GM18858 (cell line): ENCODE data around the gene MBOAT1.

ENCODE experiments used
- ATAC-seq: cut with Tn5 transposase; IDR thresholded peaks from one replicate; pipeline ENCODE4 v1.9.1; 2021; ENCODE audit not compliant: unreplicated experiment

Gene MBOAT1

DNA sequence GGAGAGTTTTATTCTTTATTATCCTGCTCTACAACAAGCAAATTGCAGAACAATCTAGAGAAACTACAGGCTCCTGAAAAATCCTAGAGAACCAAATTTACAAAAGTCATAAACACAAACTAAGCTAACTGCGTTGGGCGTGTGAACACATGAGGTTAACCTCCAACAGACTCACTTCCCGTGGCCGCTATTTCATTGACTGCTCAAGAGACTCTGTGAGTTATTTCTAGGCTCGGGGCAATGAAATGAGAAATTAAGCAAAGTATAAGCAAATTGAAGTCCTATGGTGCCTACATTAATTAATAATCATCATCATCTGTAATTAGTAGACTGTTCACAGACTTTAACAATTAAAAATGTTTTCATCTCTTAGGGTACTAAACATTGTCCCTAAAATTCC lies 100.0 kb downstream of the MBOAT1 start:
- no peak for ATAC-seq

DNA sequence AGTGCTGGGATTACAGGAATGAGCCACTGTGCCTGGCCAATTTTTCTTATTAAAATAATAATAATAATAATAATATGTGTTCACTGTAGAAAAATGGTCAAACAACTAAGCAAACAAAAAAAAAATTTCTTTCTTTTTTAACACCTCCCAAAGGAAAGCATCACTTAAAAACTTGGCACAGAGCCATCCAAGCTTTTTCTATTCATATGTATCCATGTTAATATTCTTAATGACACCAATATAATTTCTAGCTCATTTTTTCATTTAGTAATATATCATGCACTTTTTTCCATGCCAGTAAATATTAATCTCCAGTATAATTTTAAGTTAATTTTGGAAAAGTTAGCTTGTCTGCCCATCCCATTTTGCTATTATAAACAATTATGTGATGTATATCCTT lies 101.8 kb downstream of the MBOAT1 start:
- no peak for ATAC-seq

DNA sequence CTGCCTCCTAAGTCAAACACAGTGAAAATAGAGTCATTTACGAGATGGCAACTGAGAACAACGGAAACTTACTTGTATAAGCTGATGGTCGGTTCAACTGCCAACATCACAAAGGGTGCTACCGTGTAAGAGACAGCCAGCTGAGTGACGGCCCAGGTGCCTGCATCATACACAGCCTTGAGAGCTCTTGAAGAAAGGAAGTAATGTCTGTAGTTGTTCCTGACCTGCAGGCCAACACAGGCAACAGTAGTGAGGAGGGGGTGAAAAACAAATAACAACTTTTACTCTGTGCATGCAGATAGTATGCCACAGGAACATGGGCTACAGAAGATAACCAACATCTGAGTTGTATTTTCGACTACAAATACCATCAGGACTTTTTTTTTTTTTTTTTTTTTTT lies 102.7 kb downstream of the MBOAT1 start:
- no peak for ATAC-seq

DNA sequence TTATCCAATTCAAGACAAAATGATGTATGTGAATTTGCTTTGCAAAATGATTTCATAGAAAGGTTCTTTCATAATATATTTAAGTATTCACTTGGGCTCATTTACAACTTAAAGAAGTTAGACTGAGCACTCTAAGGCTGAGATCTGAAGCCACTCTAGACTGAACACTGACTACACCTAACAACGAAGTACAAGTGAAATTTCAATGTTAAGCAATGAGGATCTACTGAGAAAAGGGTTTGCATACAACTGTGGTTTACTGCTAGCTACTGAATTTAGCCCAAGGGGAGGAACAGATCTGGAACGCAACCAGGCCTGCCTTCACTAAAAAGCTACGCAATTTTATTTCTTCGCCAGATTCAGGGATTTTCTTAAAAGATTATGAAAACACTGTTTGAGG lies 106.4 kb downstream of the MBOAT1 start:
- no peak for ATAC-seq

DNA sequence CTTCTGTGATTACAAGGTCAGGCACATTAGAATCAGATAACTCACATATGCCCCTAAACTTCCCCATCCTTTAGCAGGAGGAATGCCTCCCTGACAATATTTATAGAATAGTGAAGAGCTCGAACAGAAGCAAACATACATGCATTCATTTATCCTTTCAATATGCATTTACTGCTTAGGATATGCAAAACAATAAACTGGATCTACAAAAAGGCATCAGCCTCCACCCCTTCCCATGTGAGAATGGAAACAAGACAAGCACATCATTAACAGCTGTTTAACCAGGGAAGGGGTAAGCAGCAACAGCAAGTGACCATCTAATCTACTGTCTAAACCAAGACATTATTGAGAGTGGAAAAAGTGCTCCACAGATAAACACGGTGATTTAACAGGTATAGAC lies 107.6 kb downstream of the MBOAT1 start:
- ATAC-seq, result no peak

DNA sequence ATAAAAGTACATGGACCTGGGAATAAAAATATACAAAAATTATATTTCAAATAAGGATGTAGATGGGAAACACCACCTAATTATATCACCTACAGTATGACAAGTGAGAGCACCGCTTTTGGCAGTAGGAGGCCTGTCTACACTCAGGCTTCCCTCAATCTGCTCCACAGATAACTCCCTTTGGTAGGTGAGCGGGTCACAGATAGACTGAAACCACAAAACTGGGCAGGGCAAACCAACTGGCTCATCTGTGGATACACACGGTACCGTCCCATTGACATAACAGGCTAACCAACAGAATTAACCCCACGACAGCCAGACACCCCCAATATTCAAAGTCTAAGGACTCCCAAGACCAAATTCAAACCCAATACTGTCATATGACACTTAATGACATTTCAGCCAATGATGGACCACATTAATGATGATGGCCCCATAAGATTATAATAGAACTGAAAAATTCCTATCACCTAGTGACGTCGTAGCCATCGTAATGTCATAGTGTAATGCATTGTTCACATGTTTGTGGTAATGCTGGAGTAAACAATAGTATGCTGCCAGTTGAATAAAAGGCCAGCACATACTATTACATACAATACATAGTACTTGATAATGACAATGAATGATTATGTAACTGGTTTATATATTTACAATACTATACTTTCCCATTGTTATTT lies 109.7 kb downstream of the MBOAT1 start:
- no peak for ATAC-seq

DNA sequence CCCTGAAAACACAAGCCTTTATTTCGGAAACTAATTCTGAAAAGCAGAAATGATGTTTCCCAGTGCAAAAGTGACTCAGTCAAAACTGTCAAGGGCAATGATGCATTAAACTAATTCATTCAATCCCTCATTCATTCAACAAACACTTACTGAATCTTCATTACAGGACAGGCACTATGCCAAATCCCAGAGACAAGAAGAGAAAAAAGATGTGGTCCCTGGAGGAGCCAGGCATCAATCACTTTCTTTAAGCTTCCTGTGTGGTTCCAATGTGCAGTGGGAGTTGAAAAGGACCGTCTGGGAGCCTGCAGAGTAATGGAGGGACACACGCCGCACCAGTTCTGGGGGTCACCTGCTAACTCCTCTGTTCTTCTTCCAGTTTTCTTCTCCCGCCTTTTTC lies 113.1 kb downstream of the MBOAT1 start:
- no peak for ATAC-seq

DNA sequence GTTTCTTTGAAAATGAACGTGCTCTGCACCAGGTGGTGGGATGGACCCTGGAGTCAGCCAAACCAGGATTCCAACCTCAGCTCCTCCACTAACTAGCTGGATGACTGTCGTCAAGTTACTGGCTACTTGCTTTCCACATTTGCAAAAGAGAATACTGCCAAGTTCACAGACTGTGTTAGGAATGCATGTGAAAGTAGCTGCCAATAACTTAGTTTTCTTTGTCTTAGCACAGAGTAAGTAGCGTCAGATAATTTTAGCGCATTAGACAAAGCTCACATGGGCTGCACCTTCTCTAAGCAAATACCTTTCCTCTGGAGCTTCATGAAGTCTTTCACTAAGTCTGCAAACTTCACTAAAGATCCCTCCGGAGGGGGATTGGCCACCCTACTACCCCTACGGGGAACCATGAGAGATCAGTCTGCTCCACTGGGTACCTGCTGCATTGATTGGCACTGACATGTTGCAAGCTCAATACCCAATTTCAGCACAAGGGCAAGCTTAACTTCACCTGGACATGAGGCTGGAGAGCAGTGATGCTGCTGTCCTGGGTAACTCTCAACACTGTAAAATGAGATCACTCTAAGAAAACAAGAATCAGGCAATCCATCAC lies 113.9 kb downstream of the MBOAT1 start:
- no peak for ATAC-seq

DNA sequence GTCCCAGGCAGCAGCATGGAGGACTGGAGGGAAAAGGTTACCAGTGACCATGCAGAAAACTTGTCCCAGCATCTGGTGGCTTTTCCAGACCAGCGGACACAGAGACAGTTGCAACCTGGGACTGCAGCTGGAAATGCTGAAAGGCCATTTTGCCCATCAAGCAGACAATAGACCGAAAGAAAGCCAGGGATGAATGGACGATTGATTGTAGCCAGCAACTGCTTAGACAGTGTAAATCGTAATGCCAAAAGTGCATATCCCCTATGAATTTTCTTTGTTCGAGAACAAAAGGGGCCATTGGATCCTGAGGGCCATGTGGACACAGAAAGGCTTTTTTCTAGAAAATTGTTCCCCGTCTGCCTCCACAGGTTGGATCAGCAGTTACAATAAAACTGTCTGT lies 115.7 kb downstream of the MBOAT1 start:
- ATAC-seq, result no peak

DNA sequence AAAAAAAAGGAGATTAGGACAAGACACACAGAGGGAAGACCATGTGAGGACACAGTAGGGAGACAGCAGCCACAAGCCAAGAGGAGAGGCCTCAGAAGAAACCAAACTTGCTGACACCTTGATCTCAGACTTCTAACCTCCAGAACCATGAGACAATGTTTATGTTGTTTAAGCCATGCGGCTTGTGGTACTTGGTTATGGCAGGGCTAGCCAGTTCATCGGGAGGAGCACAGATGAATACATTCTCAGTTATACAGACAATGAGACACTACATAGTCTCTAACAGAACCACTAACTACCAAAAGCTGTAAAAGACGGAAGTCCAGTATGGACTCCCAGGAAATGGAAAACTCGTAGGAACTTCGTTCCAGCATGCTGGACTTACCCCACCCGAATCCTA lies 116.8 kb downstream of the MBOAT1 start:
- ATAC-seq, result no peak

DNA sequence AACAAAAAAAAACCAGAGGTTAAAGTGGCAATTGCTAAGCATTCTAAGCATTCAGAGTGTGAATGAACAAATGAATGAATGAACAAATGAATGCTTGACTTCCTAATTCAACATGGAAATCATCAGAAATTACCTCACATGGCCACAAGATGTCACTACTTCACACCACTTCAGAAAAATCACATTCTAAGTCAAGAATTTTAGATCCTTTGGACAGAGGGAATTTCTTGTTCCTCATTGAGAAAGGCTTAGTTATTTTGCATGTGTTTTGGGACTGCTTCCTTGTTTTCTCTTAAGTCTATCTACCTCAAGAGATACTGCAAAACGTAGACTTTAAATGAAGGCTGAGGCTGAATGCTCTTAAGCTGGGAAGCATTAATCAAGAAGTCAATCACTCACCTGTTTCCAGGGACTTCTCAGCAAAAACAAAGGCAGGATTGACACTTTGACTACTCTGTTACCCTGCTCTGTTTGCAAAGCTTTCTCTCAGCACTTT lies 120.2 kb downstream of the MBOAT1 start:
- peak; percentile 58 for ATAC-seq

DNA sequence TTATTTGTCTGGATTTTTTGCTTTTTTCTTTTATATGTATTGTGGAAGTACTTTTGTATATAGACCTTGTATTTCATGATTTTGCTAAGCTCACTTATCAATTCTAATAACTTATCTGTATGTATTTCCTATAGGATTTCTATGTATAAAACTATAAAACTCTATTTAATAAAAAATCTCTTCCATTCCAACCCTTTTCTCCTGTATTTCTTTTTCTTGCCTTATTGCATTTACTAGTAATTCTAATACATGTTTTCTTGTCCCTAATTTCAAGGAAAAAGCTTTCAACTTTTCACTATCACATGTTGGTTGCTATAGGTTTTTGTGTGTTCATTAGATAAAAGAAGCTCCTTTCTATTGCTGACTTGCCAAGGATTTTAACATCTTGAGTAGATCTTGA lies 125.3 kb downstream of the MBOAT1 start:
- no peak for ATAC-seq

DNA sequence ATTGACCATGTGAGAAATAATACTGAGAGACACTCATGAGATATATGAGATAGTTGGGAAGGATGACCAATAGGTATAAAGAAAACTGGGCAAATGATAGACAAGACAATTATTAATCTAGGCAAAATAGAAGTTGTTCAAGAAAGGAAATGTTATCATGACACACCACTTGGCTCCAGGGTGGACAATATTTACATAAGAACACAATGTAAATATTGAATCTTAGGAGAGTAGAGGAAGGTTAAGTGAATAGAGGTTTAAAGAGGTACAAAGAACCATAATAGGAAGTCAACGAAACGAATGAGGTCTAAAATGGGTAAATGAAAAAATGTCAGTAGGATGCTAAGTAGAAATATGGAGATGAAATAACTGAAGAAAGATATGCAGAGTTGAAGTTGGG lies 126.5 kb downstream of the MBOAT1 start:
- ATAC-seq, result no peak

DNA sequence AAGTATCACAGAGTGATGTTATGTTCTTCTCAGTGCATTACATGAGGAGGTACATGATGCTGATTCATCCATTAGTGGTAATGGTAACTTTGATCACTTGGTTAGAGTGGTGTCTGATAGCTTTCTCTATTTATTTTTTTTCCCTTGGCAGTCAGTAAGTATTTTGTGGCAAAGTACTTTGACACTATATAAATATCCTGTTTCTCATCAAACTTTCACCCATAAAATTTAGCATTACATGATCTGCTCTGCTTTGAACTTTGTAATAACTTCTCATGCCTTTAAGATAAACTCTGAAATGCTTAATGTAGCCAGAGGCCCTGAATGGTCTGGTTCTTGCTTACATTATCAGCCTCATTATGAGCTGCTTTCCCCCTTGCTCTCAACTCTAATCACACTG lies 127.9 kb downstream of the MBOAT1 start:
- ATAC-seq, result no peak

DNA sequence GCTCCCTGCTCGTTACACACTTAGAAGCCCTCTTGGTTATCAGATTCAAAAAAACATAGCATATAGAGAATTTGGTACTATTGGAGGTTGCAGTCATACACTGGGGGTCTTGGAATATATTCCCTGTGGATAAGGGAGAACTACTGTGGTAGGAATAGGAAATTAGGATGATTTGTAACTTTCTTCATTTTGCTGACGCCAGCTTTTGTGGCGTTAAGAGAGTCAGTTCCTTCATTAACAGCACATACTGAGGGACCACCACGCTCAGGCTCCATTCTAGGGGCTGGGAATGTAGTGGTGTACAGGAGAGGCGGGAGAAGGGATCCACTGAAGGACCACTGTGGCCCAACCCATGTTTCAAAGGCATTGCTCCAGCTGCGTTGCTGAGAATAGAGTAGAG lies 140.3 kb downstream of the MBOAT1 start:
- ATAC-seq, result no peak

DNA sequence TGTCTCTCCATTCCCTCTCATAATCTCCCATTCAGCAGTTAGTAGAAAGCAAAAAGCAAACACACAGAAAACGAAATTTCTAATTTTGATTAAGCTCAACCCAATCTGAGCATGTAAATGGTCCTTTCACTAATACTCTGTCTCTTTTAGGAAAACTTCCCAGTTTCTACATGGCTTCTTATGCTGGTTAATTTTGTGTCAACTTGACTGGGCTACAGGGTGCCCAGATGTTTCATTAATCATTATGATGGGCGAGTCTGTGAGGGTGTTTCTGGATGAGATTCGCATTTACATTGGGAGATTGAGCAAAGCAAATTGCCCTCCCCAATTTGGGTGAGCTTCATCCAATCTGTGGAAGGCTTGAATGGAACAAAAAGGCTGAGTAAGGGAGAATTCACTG lies 142.2 kb downstream of the MBOAT1 start:
- ATAC-seq, result no peak

DNA sequence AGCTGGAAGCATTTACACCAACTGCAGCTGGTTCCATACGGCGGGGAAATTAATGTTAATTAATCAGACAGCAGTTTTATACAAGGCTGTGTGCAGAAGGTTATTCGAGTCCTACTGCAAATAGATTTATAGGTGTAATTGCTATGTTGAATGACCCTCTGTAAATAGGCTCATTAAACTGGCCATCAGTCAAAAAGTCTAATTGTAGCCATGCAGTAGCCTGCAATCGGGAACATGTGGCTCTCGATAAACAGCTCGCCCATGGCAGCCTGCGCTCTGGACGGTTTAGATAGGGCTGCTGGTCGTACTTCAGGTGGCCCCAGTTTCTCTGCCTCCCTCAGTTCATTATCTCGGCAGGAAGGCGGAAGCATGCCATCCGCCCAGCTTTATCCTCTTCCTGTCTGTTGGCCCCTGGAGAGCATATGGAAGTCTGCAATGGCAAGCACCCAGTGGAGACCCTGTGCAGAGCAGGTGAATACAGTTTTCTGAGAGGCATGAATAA lies 143.2 kb downstream of the MBOAT1 start:
- no peak for ATAC-seq

DNA sequence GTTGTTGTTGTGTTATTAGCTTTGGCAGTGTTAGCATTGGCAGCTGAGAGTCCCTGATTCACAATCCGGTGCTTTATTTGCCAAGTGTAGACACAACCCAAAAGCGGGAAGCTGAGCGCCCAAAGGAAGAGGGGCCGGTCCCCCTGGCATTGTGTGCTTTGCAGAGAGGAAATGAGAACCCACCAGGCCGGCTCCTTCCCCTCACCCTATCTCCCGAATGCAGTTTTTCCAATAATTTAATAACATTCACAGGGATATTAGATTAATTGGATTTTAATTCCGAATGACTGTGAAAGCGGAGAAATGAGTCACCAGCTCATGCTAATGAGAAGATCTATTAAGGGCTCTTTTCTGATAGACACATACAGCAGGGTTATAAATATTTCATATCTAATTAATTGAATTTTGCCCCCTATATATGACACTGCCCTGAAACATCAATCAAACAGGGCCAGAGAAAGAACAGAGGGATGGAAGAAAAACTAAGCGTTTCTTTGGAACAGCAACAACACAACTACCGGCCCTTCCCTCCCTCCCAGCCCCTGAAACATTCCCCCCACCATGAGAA lies 143.8 kb downstream of the MBOAT1 start:
- no peak for ATAC-seq

DNA sequence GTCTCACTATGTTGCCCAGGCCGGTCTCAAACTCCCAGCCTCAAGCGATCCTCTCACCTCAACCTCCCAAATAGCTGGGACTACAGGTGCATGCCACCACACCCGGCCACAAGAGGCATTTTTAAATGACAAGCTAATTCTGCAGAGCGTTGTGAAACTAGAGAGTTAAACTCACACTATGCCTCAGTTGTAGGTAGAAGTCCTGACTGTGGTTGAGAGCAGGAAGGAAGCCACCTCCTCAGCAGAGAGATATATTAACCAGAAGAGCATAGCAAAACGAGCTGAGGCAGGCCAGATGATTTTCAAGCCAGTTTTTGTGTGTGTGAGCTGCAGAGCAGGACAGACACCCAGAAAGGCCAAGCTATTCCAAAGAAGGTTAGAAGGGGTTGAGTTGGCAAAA lies 150.3 kb downstream of the MBOAT1 start:
- peak; percentile 57 for ATAC-seq

DNA sequence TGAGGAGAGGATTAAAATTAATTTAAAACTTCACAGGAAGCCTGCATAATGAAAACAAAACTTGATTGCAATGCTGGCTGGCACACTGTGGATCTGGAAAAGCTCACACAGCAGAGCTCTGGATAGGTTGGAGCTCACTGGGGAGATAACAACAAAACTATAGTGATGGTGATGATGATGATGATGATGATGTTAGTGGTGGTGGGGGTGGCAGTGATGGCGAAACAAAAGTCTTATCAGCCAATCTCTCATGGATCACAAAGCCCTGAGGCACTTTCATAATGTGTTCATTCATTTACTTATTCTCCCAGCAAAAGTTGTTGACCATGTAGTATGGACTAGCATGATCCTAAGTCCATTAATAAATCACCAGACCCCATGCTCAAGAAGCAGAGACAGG lies 152.0 kb downstream of the MBOAT1 start:
- no peak for ATAC-seq

DNA sequence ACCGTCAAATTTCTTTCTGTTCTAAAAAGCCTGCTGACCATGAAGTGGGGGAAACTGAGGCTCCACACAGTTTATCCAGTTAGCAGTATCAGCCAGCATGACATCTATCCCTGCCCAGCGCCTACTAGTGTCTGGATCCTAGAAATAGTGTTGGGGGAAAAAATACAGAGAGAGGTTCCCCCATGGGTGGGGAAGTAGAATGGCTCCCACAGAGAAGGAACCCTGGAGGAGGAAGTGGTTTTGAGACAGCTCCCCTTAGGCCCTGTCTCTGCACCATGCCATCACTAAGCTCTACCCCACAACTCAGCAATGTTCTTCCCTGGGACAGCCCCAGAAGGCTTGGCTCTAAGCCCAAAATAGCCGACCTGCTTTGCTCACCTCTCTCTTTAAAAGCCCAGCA lies 153.4 kb downstream of the MBOAT1 start:
- peak; percentile 48 for ATAC-seq

DNA sequence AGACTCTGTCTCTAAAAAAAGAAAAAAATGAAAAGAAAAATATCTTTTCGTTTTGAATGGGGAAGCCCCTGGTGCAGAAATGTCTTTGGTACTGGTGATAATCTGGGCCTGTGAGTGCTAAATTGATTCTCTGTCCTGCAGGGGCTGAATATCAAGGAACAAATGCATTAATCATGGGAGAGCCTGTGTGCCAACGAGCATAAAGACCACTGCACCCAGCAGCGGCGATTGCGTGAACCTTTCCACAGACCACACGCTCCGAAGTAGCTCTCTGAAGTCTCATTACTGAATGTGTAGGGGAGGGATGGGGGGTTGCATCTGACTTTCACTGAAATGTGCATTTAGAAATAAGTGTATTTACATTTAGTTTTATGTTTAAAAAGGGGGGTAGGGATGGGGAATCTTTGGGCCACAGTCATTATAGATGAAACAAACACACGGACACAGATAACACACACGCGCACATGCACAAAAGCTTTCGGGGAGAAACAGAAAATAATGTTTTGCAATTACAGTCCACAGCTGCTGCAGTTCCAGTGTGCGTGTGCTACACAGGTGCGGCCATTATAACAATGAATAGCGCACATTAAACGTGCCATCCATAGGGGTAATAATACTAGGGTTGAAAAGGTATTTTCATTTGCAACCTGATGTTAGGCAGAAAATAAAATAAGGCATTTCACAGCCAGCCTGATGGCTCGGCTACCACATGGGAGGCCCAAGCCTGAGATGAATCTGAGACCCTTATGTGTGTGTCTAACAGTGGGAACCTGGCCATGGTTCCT lies 154.0 kb downstream of the MBOAT1 start:
- ATAC-seq, result no peak
